NT2/D1 (cell line): ENCODE results near the gene ACRV1.
"Not testable (repeated sequence)": the region's sequence is repeated elsewhere in the genome, so short reads cannot be mapped to it uniquely, and the experiment has no call there.

ENCODE experiments used
- SUZ12 ChIP-seq: IDR thresholded peaks from 2 replicates; pipeline ENCODE4 v1.6.1; 2011; ENCODE audit not compliant: insufficient read length, insufficient read depth; ENCODE audit errors: extremely low read depth
- YY1 ChIP-seq: IDR thresholded peaks from 2 replicates; pipeline ENCODE4 v1.6.1; 2011; ENCODE audit not compliant: insufficient read length, insufficient read depth
- ZNF274 ChIP-seq: IDR thresholded peaks from 2 replicates; pipeline ENCODE4 v1.6.1; 2011; ENCODE audit warnings: mild to moderate bottlenecking, low read depth, low read length

- TF ChIP-seq ZNF274, YY1, SUZ12: not testable (repeated sequence)
Observed at GRCh38 chr11:125704686-125705085, 24.0 kb upstream of the ACRV1 start.
